Stomach smooth muscle (tissue), 2 donors: ENCODE results near the gene KRT71.

Experiments
- H3K27ac ChIP-seq: one replicate; pipeline ENCODE4 v1.7.0; 2013; ENCODE audit warnings: mild to moderate bottlenecking, low read length, inconsistent platforms
- H3K27me3 ChIP-seq, 2 donors: one replicate each; pipeline ENCODE4 v1.7.0; 2013; ENCODE audit warnings: low read length in 2 of 2; ENCODE audit not compliant: insufficient read depth in 2 of 2, control insufficient read depth in 1 of 2
- H3K36me3 ChIP-seq, 2 donors: one replicate each; pipeline ENCODE4 v1.7.0; 2013; ENCODE audit warnings: low read length in 2 of 2; ENCODE audit not compliant: control insufficient read depth in 2 of 2, insufficient read depth in 2 of 2
- H3K4me1 ChIP-seq: one replicate; pipeline ENCODE4 v1.7.0; 2013; ENCODE audit warnings: low read length; ENCODE audit not compliant: control insufficient read depth, insufficient read depth
- H3K4me3 ChIP-seq, 2 donors: one replicate each; pipeline ENCODE4 v1.7.0; 2013; ENCODE audit warnings: low read length in 2 of 2
- H3K9ac ChIP-seq, 2 donors: one replicate each; pipeline ENCODE4 v1.7.0; 2013; ENCODE audit warnings: low read length in 2 of 2, mild to moderate bottlenecking in 1 of 2
- H3K9me3 ChIP-seq, 2 donors: one replicate each; pipeline ENCODE4 v1.7.0; 2013; ENCODE audit warnings: low read length in 2 of 2; ENCODE audit not compliant: control insufficient read depth in 2 of 2
- donor health status: healthy.
- donor health status: Pancreatic carcinoma.

The KRT71 gene

DNA sequence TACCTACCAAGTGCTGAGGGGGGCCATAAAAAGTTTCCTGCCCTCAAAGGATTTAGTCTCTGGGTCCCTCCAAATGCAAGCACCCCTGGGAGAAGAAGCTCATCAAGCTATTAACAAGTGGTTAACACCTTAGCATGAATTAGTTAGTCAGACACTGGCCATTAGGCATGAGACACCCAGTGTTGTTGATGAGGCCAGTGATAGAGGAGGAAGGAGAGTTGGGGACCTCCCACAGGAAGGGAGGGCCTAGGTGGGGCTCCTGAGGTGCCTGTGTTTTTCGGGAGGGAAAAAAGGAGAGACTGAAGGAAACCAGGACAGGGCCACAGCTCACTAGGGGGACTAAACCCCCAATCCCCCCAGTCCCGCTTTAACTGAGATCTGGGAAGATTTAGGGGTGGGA, 4.5 kb upstream of the KRT71 start:
- Histone ChIP-seq H3K27ac (no peak overlapping the region), H3K36me3 (no peaks in the 10 kb centered on the region), H3K27me3 (no peaks in the 10 kb centered on the region), H3K4me1 (no peaks in the 10 kb centered on the region), H3K9me3 (no peaks in the 10 kb centered on the region), H3K9ac (no peak overlapping the region), H3K4me3 (no peak overlapping the region)

DNA sequence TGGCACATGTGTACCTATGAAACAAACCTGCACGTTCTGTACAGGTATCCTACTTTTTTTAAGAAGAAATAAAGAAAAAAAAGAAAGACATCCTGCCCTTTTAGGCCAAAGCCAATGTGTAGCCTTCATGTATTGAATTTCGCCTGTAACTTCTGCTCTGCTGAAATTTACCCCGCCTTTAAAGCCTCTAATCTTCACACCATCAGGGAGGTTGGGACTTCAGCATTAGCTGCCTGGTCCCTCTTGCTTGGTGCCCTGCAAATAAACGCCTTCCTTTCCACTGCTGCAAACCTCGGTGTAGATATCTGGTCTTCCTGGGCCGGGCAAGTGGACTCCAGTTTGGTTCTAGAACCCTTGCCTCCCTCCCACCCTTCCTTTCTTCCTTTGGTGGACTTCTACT, 2.6 kb upstream of the KRT71 start:
- no peak overlapping the region for H3K27ac ChIP-seq
- H3K36me3 ChIP-seq = no peaks in the 10 kb centered on the region
- no peaks in the 10 kb centered on the region for H3K9me3 ChIP-seq
- H3K4me3 ChIP-seq = no peak overlapping the region
- no peaks in the 10 kb centered on the region for H3K4me1 ChIP-seq
- H3K27me3 ChIP-seq = no peaks in the 10 kb centered on the region
- no peak overlapping the region for H3K9ac ChIP-seq

GRCh38 chr12:52552055-52552454, 890 bp downstream of the KRT71 start:
- Histone ChIP-seq H3K27ac (no peak overlapping the region), H3K9me3 (no peaks in the 10 kb centered on the region), H3K9ac (no peak overlapping the region), H3K4me1 (no peaks in the 10 kb centered on the region), H3K36me3 (no peaks in the 10 kb centered on the region), H3K4me3 (no peak overlapping the region), H3K27me3 (no peaks in the 10 kb centered on the region)

GRCh38 chr12:52551216-52551865, 1.6 kb downstream of the KRT71 start:
- Histone ChIP-seq H3K9ac (no peak overlapping the region), H3K27ac (no peak overlapping the region), H3K4me1 (no peaks in the 10 kb centered on the region), H3K9me3 (no peaks in the 10 kb centered on the region), H3K27me3 (no peaks in the 10 kb centered on the region), H3K36me3 (no peaks in the 10 kb centered on the region), H3K4me3 (no peak overlapping the region)

DNA sequence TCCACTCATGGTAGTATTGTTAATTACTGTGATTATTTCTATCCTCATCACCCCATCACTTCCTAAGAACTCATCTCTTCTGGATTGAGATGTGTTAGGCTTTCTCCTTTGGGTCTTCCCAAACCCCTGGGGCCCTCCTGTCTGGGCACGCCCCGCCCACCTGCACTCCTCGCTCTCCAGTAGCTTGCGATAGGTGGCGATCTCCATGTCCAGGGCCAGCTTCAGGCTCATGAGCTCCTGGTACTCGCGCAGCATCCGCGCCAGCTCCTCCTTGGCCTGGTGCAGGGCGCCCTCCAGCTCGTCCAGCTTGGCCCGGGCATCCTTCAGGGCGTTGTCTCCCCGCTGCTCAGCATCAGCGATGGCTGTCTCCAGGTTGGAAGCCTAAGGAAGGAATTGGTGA, 6.8 kb downstream of the KRT71 start:
- H3K9ac ChIP-seq = no peak overlapping the region
- no peaks in the 10 kb centered on the region for H3K36me3 ChIP-seq
- no peaks in the 10 kb centered on the region for H3K9me3 ChIP-seq
- H3K27ac ChIP-seq = no peak overlapping the region
- no peaks in the 10 kb centered on the region for H3K27me3 ChIP-seq
- H3K4me3 ChIP-seq = no peak overlapping the region
- no peaks in the 10 kb centered on the region for H3K4me1 ChIP-seq

- Histone ChIP-seq H3K4me3 (no peak overlapping the region), H3K4me1 (peaks cover 12% of the 10 kb centered on the region), H3K27me3 (no peaks in the 10 kb centered on the region), H3K9me3 (no peaks in the 10 kb centered on the region), H3K9ac (no peak overlapping the region), H3K27ac (no peak overlapping the region), H3K36me3 (no peaks in the 10 kb centered on the region)
Measured at GRCh38 chr12:52543985-52544883, 8.7 kb downstream of the KRT71 start.

DNA sequence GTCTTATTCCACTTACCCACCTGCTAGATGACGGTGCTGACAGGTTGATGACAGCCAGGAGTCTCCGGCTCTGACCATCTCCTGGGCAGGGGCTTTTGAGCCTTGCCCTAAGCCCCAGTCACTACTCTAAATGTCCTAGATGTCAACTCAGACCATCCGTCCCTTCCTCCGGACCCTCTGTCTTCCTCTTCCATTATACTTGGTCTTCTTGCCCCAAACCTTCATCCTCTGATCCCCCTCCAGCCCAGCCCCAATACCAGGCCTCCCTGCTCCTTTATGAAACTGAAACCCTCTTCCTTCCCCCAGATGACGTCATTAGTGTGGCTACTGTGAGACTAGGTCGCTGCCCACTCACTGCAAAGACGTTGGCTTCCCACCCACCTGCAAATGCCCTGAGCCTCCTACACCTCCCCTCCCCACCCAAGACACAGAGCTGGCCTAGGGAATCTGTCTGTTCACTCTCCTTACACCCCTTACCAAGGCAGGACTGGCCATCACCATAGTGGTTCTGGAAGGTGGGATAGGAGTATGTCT, 10.1 kb downstream of the KRT71 start:
- H3K4me1 ChIP-seq = peaks cover 13% of the 10 kb centered on the region
- no peaks in the 10 kb centered on the region for H3K9me3 ChIP-seq
- no peak overlapping the region for H3K9ac ChIP-seq
- H3K4me3 ChIP-seq = no peak overlapping the region
- H3K27me3 ChIP-seq = no peaks in the 10 kb centered on the region
- no peaks in the 10 kb centered on the region for H3K36me3 ChIP-seq
- H3K27ac ChIP-seq = no peak overlapping the region

GRCh38 chr12:52542157-52542556, 10.8 kb downstream of the KRT71 start:
- no peak overlapping the region for H3K4me3 ChIP-seq
- no peaks in the 10 kb centered on the region for H3K27me3 ChIP-seq
- no peaks in the 10 kb centered on the region for H3K36me3 ChIP-seq
- no peak overlapping the region for H3K9ac ChIP-seq
- no peaks in the 10 kb centered on the region for H3K9me3 ChIP-seq
- H3K27ac ChIP-seq = no peak overlapping the region
- peaks cover 13% of the 10 kb centered on the region for H3K4me1 ChIP-seq

GRCh38 chr12:52541709-52542108, 11.2 kb downstream of the KRT71 start:
- Histone ChIP-seq H3K9me3 (no peaks in the 10 kb centered on the region), H3K36me3 (no peaks in the 10 kb centered on the region)

DNA sequence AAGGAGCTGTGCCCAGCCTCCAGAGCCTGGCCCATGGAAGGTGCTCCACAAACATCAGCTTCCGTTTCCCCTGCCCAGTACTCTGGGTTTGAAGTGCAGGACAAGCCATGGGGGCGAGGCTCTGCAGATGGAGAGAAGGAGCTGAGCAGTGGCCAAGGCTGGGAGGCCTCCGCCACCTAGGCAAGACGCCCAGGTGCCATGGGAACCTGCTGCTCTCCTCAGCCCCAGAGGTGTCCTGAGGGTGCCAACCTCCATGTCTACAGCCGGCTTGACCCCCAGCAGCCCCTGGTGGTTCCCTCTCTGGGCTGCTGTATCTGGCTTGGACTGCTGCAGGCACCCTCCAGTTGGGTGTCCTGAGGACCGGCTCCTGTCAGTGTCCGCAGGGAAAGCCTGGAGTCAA, 12.4 kb downstream of the KRT71 start:
- Histone ChIP-seq H3K9me3 (no peaks in the 10 kb centered on the region), H3K9ac (no peak overlapping the region), H3K27me3 (no peaks in the 10 kb centered on the region), H3K4me3 (no peak overlapping the region), H3K4me1 (peaks cover 13% of the 10 kb centered on the region), H3K36me3 (no peaks in the 10 kb centered on the region), H3K27ac (no peak overlapping the region)

More at GRCh38 chr12:52541709-52542108, 11.2 kb downstream of the KRT71 start:
- no peak overlapping the region for H3K4me3 ChIP-seq
- no peak overlapping the region for H3K27ac ChIP-seq
- peaks cover 13% of the 10 kb centered on the region for H3K4me1 ChIP-seq
- no peak overlapping the region for H3K9ac ChIP-seq
- no peaks in the 10 kb centered on the region for H3K27me3 ChIP-seq

- H3K27ac ChIP-seq = no peak overlapping the region
- H3K4me3 ChIP-seq = no peak overlapping the region
- H3K9ac ChIP-seq = no peak overlapping the region
- H3K27me3 ChIP-seq = no peaks in the 10 kb centered on the region
- H3K4me1 ChIP-seq = peaks cover 13% of the 10 kb centered on the region
- no peaks in the 10 kb centered on the region for H3K36me3 ChIP-seq
- no peaks in the 10 kb centered on the region for H3K9me3 ChIP-seq
Measured at GRCh38 chr12:52539821-52540173, 13.1 kb downstream of the KRT71 start.
